Kidney (tissue), 14 donors: ENCODE data around the gene RELL2. TPM values are rescaled to one million over a fixed set of nuclear protein-coding genes. Genes with fewer than 3 reads are reported as not detected.

Experiments used
- DNase-seq, 5 donors: peaks; one replicate each; pipeline ENCODE4 v3.0.0-alpha.2; 2013 to 2020
- FAIRE-seq: peaks from 2 replicates; lab custom pipeline; 2012; peaks lifted over from hg19 to GRCh38; lab: Jason Lieb, UNC
- H3K27ac ChIP-seq, 2 donors: one replicate each; pipeline ENCODE4 v1.7.0; 2013; ENCODE audit warnings: low read depth in 2 of 2, low read length in 2 of 2, inconsistent platforms in 1 of 2
- H3K27me3 ChIP-seq: one replicate; pipeline ENCODE4 v1.7.1; 2013; ENCODE audit warnings: low read length, inconsistent platforms; ENCODE audit not compliant: control insufficient read depth, insufficient read depth
- H3K36me3 ChIP-seq, 3 donors: one replicate each; pipeline versions ENCODE4 v1.7.0 to v1.7.1; 2013; ENCODE audit warnings: low read length in 3 of 3, control low read depth in 1 of 3, inconsistent platforms in 1 of 3; ENCODE audit not compliant: insufficient read depth in 3 of 3, control insufficient read depth in 2 of 3
- H3K4me1 ChIP-seq, 3 donors: one replicate each; pipeline versions ENCODE4 v1.7.0 to v1.7.1; 2013; ENCODE audit warnings: low read length in 3 of 3, inconsistent platforms in 1 of 3, low read depth in 1 of 3; ENCODE audit not compliant: control insufficient read depth in 2 of 3, insufficient read depth in 2 of 3
- H3K4me3 ChIP-seq, 3 donors: one replicate each; pipeline versions ENCODE4 v1.7.0 to v1.8.1; 2013; ENCODE audit warnings: low read length in 3 of 3, control low read depth in 1 of 3, inconsistent platforms in 1 of 3
- H3K9ac ChIP-seq, 3 donors: one replicate each; pipeline versions ENCODE4 v1.7.0 to v1.7.1; 2013; ENCODE audit warnings: low read length in 3 of 3, control low read depth in 1 of 3, inconsistent platforms in 1 of 3
- H3K9me3 ChIP-seq, 3 donors: one replicate each; pipeline versions ENCODE4 v1.7.0 to v1.7.1; 2013; ENCODE audit warnings: low read length in 3 of 3, control low read depth in 1 of 3, inconsistent platforms in 1 of 3; ENCODE audit not compliant: control insufficient read depth in 2 of 3, insufficient read depth in 1 of 3
- CTCF ChIP-seq: IDR thresholded peaks from 3 replicates; pipeline ENCODE4 v1.5.1; 2012; ENCODE audit warnings: mild to moderate bottlenecking, moderate library complexity, borderline replicate concordance; ENCODE audit not compliant: insufficient read depth; ENCODE audit errors: extremely low read depth
- intact Hi-C: fragments of 100-400 bp; cut with DNase I; formaldehyde crosslinking; loops from one replicate; pipeline ENCODE4 v1.11.1; 2022
- polyA plus RNA-seq: library from polyadenylated mRNA; stranded (reverse); fragments of 350-450 nt; fragmentation: Illumina TruSeq; extraction: RNeasy Lipid Tissue Mini Kit (QIAGEN cat#74804); gene quantifications from one replicate; pipeline ENCODE4 v1.2.3, GENCODE V29; 2014; ENCODE audit warnings: low read depth, low replicate concordance; ENCODE audit not compliant: insufficient read depth
- total RNA-seq: library from RNA; stranded (reverse); fragmentation: NEBNext Ultra II Directional; extraction: Animal tissue kit (Norgen Biotek cat#: 25700); gene quantifications from one replicate; pipeline ENCODE4 v1.2.1, GENCODE V29; 2021
- donor health status: control.
- donor health status: control.
- donor health status: control.
- donor health status: control.
- donor health status: control.
- donor health status: DM: yes; HTN: yes; CAD: no.
- donor health status: Normal renal cell carcinoma (clear cell type).

RELL2 gene
- total and polyA plus RNA-seq, 2 donors from 2014 or later = 3.0 to 8.2 TPM

DNA sequence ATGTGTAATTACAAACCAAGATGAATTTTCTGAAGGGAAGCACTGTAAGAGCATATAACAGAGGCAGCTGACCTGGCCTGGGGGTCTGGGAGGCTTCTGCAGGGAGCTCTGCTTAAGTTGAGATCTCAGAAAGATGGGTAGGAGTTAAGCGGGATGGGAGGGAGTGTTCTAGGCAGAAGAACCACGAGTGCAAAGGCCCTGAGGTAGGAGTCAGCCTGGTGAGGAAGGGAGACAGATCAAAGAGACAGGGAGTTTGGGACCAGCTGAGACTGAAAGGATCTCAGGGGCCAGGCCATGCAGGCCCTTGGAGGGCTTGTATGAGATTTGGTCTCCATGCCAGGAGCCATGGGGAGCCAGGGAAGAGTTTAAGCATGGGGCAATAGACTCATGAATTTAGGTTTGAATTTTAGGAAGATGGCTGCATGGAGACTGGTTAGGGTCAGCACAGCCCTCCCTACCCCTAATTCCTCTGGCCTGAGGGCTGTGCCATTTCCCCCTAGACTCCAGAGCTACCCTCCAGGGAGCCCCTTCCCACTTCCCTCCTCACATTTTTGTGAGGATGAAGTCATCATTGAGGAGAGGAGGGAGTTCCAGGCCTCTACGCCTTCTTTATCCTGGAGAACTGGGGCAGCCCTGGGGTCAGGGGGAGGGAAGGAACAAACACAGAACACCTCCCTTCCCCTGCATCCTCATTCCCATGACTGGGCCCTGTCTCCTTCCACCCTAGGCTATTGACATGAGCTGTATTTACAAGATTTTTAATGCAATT, 50.0 kb downstream of the RELL2 start:
- Histone ChIP-seq H3K4me3 (no peak overlapping the region), H3K27me3 (no peaks in the 10 kb centered on the region), H3K9me3 (no peaks in the 10 kb centered on the region), H3K9ac (no peak overlapping the region), H3K27ac (no peak overlapping the region), H3K36me3 (no peaks in the 10 kb centered on the region), H3K4me1 (peaks cover 0 to 9% (median 8%) of the 10 kb centered on the region in 3 donors)
- no peak for TF ChIP-seq CTCF
- intact Hi-C loops = no loop called here
- FAIRE-seq = no peak
- no peak for DNase-seq

Other genes with a start within 250 kb of the RELL2 start
- 6.1 TPM for gene PCDHGB4, start 249.3 kb upstream of the RELL2 start, total RNA-seq
- 1.0 TPM for gene PCDHGB4, start 249.3 kb upstream of the RELL2 start, polyA plus RNA-seq
- 1.8 TPM for gene PCDHGA8, start 244.4 kb upstream of the RELL2 start, total RNA-seq
- 0.09 TPM for gene PCDHGA8, start 244.4 kb upstream of the RELL2 start, polyA plus RNA-seq
- gene PCDHGB5, start 239.1 kb upstream of the RELL2 start, total RNA-seq = 12.3 TPM
- 0.82 TPM for gene PCDHGB5, start 239.1 kb upstream of the RELL2 start, polyA plus RNA-seq
- gene PCDHGA9, start 234.2 kb upstream of the RELL2 start, total RNA-seq = 7.6 TPM
- gene PCDHGA9, start 234.2 kb upstream of the RELL2 start, polyA plus RNA-seq = 0.54 TPM
- gene PCDHGB6, start 229.0 kb upstream of the RELL2 start, total RNA-seq = 7.5 TPM
- 0.22 TPM for gene PCDHGB6, start 229.0 kb upstream of the RELL2 start, polyA plus RNA-seq
- gene PCDHGA10, start 224.0 kb upstream of the RELL2 start, total RNA-seq = 5.1 TPM
- 0.47 TPM for gene PCDHGA10, start 224.0 kb upstream of the RELL2 start, polyA plus RNA-seq
- gene PCDHGB7, start 219.3 kb upstream of the RELL2 start, total RNA-seq = 15.1 TPM
- 1.0 TPM for gene PCDHGB7, start 219.3 kb upstream of the RELL2 start, polyA plus RNA-seq
- 3.6 TPM for gene PCDHGA11, start 215.9 kb upstream of the RELL2 start, total RNA-seq
- gene PCDHGA11, start 215.9 kb upstream of the RELL2 start, polyA plus RNA-seq = 0.37 TPM
- 4.0 TPM for gene PCDHGA12, start 206.5 kb upstream of the RELL2 start, total RNA-seq
- 0.24 TPM for gene PCDHGA12, start 206.5 kb upstream of the RELL2 start, polyA plus RNA-seq
- 51.5 TPM for gene PCDHGC3, start 161.0 kb upstream of the RELL2 start, total RNA-seq
- 41.0 TPM for gene PCDHGC3, start 161.0 kb upstream of the RELL2 start, polyA plus RNA-seq
- 1.5 TPM for gene PCDHGC4, start 152.0 kb upstream of the RELL2 start, total RNA-seq
- gene PCDHGC4, start 152.0 kb upstream of the RELL2 start, polyA plus RNA-seq = not detected
- gene PCDHGC5, start 147.9 kb upstream of the RELL2 start, total RNA-seq = 1.4 TPM
- not detected for gene PCDHGC5, start 147.9 kb upstream of the RELL2 start, polyA plus RNA-seq
- 156 TPM for gene DIAPH1, start 18.0 kb upstream of the RELL2 start, total RNA-seq
- gene DIAPH1, start 18.0 kb upstream of the RELL2 start, polyA plus RNA-seq = 60.6 TPM
- 44.7 TPM for gene HDAC3, start 148 bp upstream of the RELL2 start, total RNA-seq
- gene HDAC3, start 148 bp upstream of the RELL2 start, polyA plus RNA-seq = 47.5 TPM
- gene FCHSD1, start 14.4 kb downstream of the RELL2 start, total RNA-seq = 20.3 TPM
- gene FCHSD1, start 14.4 kb downstream of the RELL2 start, polyA plus RNA-seq = 6.4 TPM
- gene ARAP3, start 45.2 kb downstream of the RELL2 start, total RNA-seq = 19.8 TPM
- 7.2 TPM for gene ARAP3, start 45.2 kb downstream of the RELL2 start, polyA plus RNA-seq
- 147 TPM for gene PCDH1, start 241.4 kb downstream of the RELL2 start, total RNA-seq
- gene PCDH1, start 241.4 kb downstream of the RELL2 start, polyA plus RNA-seq = 37.3 TPM